Astrocyte (in vitro differentiated cells and primary cell): ENCODE measurements around the gene PTPRN2. TPM values are rescaled to one million over a fixed set of nuclear protein-coding genes. Genes with fewer than 3 reads are reported as not detected.

Experiments
- DNase-seq: peaks from one replicate; pipeline ENCODE4 v3.0.0-alpha.2; 2010; ENCODE audit warnings: low read depth
- FAIRE-seq: peaks from 2 replicates; lab custom pipeline; 2011; peaks lifted over from hg19 to GRCh38; lab: Jason Lieb, UNC
- H2AFZ ChIP-seq: 2 replicates; pipeline ENCODE4 v1.6.0; 2012; ENCODE audit warnings: low read depth, low read length, inconsistent platforms
- H3K27ac ChIP-seq: 2 replicates; pipeline ENCODE4 v1.5.1; 2011; ENCODE audit warnings: low read depth, low read length, inconsistent platforms
- H3K27me3 ChIP-seq: 2 replicates; pipeline ENCODE4 v1.6.0; 2011; ENCODE audit warnings: low read length, inconsistent platforms; ENCODE audit not compliant: insufficient read depth
- H3K36me3 ChIP-seq: 2 replicates; pipeline ENCODE4 v1.5.1; 2011; ENCODE audit warnings: low read length, inconsistent platforms; ENCODE audit not compliant: insufficient read depth
- H3K4me1 ChIP-seq: 2 replicates; pipeline ENCODE4 v1.5.1; 2011; ENCODE audit warnings: low read length, inconsistent platforms; ENCODE audit not compliant: insufficient read depth
- H3K4me2 ChIP-seq: 2 replicates; pipeline ENCODE4 v1.6.0; 2012; ENCODE audit warnings: low read length, inconsistent platforms
- H3K4me3 ChIP-seq: 2 replicates; pipeline ENCODE4 v1.5.1; 2011; ENCODE audit warnings: low read depth, mild to moderate bottlenecking, low read length, inconsistent platforms; ENCODE audit not compliant: insufficient read depth
- H3K79me2 ChIP-seq: 2 replicates; pipeline ENCODE4 v1.6.0; 2012; ENCODE audit warnings: mild to moderate bottlenecking, low read length, inconsistent platforms; ENCODE audit not compliant: insufficient read depth
- H3K9ac ChIP-seq: 2 replicates; pipeline ENCODE4 v1.6.0; 2012; ENCODE audit warnings: mild to moderate bottlenecking, low read length, inconsistent platforms
- H3K9me3 ChIP-seq: 2 replicates; pipeline ENCODE4 v1.5.1; 2012; ENCODE audit warnings: low read depth, mild to moderate bottlenecking, low read length, inconsistent platforms; ENCODE audit not compliant: insufficient read depth
- H4K20me1 ChIP-seq: 2 replicates; pipeline ENCODE4 v1.6.0; 2012; ENCODE audit warnings: low read length, inconsistent platforms; ENCODE audit not compliant: insufficient read depth
- H3K27ac Mint-ChIP-seq: one replicate; pipeline ENCODE4 v1.8.0; 2021; ENCODE audit warnings: mild to moderate bottlenecking, mixed read lengths; ENCODE audit not compliant: unreplicated experiment
- H3K27me3 Mint-ChIP-seq: one replicate; pipeline ENCODE4 v1.8.0; 2021; ENCODE audit warnings: low read depth, mixed read lengths; ENCODE audit not compliant: unreplicated experiment
- H3K36me3 Mint-ChIP-seq: one replicate; pipeline ENCODE4 v1.8.0; 2021; ENCODE audit warnings: low read depth, mixed read lengths; ENCODE audit not compliant: unreplicated experiment
- H3K4me1 Mint-ChIP-seq: one replicate; pipeline ENCODE4 v1.8.0; 2021; ENCODE audit warnings: low read depth, mixed read lengths; ENCODE audit not compliant: unreplicated experiment
- H3K4me3 Mint-ChIP-seq: one replicate; pipeline ENCODE4 v1.8.0; 2021; ENCODE audit warnings: mild to moderate bottlenecking, moderate library complexity, mixed read lengths; ENCODE audit not compliant: unreplicated experiment
- H3K9me3 Mint-ChIP-seq: one replicate; pipeline ENCODE4 v1.8.0; 2021; ENCODE audit warnings: mild to moderate bottlenecking, mixed read lengths; ENCODE audit not compliant: unreplicated experiment
- CTCF ChIP-seq: IDR thresholded peaks from 2 replicates; pipeline ENCODE4 v1.5.1; 2011; ENCODE audit warnings: low read depth, mild to moderate bottlenecking, inconsistent platforms, low read length, moderate library complexity; ENCODE audit not compliant: insufficient read depth
- EZH2 ChIP-seq: IDR thresholded peaks from 2 replicates; pipeline ENCODE4 v1.6.1; 2012; ENCODE audit warnings: mild to moderate bottlenecking, low read length, inconsistent platforms; ENCODE audit not compliant: insufficient read depth
- total RNA-seq: library from RNA; stranded (reverse); gene quantifications from 2 replicates; pipeline ENCODE4 v1.2.1, GENCODE V29; 2021

Gene PTPRN2
- total RNA-seq, 1 donor from 2014 or later, result 0.09 TPM

- no peak for TF ChIP-seq CTCF
- TF ChIP-seq EZH2, result no peak
- Mint-ChIP-seq H3K27ac (no peak overlapping the region), H3K27me3 (peaks cover 7% of the 10 kb centered on the region), H3K9me3 (peaks cover 12% of the 10 kb centered on the region), H3K36me3 (no peaks in the 10 kb centered on the region), H3K4me1 (no peaks in the 10 kb centered on the region), H3K4me3 (no peak overlapping the region)
- DNase-seq (no peak), FAIRE-seq (no peak)
- no peaks in the 10 kb centered on the region for H3K36me3 ChIP-seq
- no peaks in the 10 kb centered on the region for H3K4me1 ChIP-seq
- H3K27me3 ChIP-seq, result no peaks in the 10 kb centered on the region
- H3K4me2 ChIP-seq, result no peak overlapping the region
- H3K79me2 ChIP-seq, result no peaks in the 10 kb centered on the region
- H4K20me1 ChIP-seq, result no peaks in the 10 kb centered on the region
- no peaks in the 10 kb centered on the region for H3K9me3 ChIP-seq
- no peak overlapping the region for H3K9ac ChIP-seq
- no peak overlapping the region for H3K4me3 ChIP-seq
- no peak overlapping the region for H3K27ac ChIP-seq
- no peak overlapping the region for H2AFZ ChIP-seq
These were observed 202.9 kb downstream of the PTPRN2 start for GRCh38 chr7:158384746-158385145.

GRCh38 chr7:158383665-158384064 lies 204.0 kb downstream of the PTPRN2 start:
- no peaks in the 10 kb centered on the region for H3K4me1 ChIP-seq
- H3K4me2 ChIP-seq, result no peak overlapping the region
- Mint-ChIP-seq H3K27ac (no peak overlapping the region), H3K9me3 (peaks cover 16% of the 10 kb centered on the region), H3K4me1 (no peaks in the 10 kb centered on the region), H3K4me3 (no peak overlapping the region), H3K36me3 (no peaks in the 10 kb centered on the region), H3K27me3 (peaks cover 7% of the 10 kb centered on the region)
- no peaks in the 10 kb centered on the region for H3K36me3 ChIP-seq
- no peak overlapping the region for H3K9ac ChIP-seq
- H3K4me3 ChIP-seq, result no peak overlapping the region
- H3K27me3 ChIP-seq, result no peaks in the 10 kb centered on the region
- no peaks in the 10 kb centered on the region for H4K20me1 ChIP-seq
- DNase-seq (no peak), FAIRE-seq (no peak)
- no peaks in the 10 kb centered on the region for H3K9me3 ChIP-seq
- H3K79me2 ChIP-seq, result no peaks in the 10 kb centered on the region
- TF ChIP-seq EZH2, result no peak
- no peak for TF ChIP-seq CTCF
- no peak overlapping the region for H2AFZ ChIP-seq
- no peak overlapping the region for H3K27ac ChIP-seq

GRCh38 chr7:158382363-158383254 lies 205.0 kb downstream of the PTPRN2 start:
- Histone ChIP-seq H2AFZ (no peak overlapping the region), H3K9ac (no peak overlapping the region), H3K27ac (no peak overlapping the region), H4K20me1 (no peaks in the 10 kb centered on the region), H3K27me3 (no peaks in the 10 kb centered on the region), H3K79me2 (no peaks in the 10 kb centered on the region), H3K4me3 (no peak overlapping the region), H3K9me3 (no peaks in the 10 kb centered on the region), H3K4me2 (no peak overlapping the region), H3K36me3 (no peaks in the 10 kb centered on the region), H3K4me1 (no peaks in the 10 kb centered on the region)
- no peak overlapping the region for H3K27ac Mint-ChIP-seq
- peaks cover 7% of the 10 kb centered on the region for H3K27me3 Mint-ChIP-seq
- no peaks in the 10 kb centered on the region for H3K4me1 Mint-ChIP-seq
- TF ChIP-seq CTCF (no peak), EZH2 (no peak)
- H3K9me3 Mint-ChIP-seq, result peaks cover 13% of the 10 kb centered on the region
- no peaks in the 10 kb centered on the region for H3K36me3 Mint-ChIP-seq
- no peak for DNase-seq
- H3K4me3 Mint-ChIP-seq, result no peak overlapping the region
- no peak for FAIRE-seq
